Fibroblast of lung (primary cell): ENCODE results near the gene GC.

Experiments used
- EZH2 ChIP-seq: IDR thresholded peaks from 2 replicates; pipeline ENCODE4 v1.5.1; 2012; ENCODE audit warnings: low read length, control low read depth, mild to moderate bottlenecking; ENCODE audit errors: missing control alignments
- TF ChIP-seq, protein P1 (sequence below), 2 donors: IDR thresholded peaks in 1 of 2; conservative IDR thresholded peaks in 1 of 2; 1 replicate in 1 of 2; 2 replicates in 1 of 2; pipeline ENCODE4 v1.5.1; 2011 to 2012; ENCODE audit warnings: low read length in 2 of 2, control low read depth in 1 of 2, inconsistent platforms in 1 of 2, low read depth in 1 of 2, mild to moderate bottlenecking in 1 of 2

DNA sequence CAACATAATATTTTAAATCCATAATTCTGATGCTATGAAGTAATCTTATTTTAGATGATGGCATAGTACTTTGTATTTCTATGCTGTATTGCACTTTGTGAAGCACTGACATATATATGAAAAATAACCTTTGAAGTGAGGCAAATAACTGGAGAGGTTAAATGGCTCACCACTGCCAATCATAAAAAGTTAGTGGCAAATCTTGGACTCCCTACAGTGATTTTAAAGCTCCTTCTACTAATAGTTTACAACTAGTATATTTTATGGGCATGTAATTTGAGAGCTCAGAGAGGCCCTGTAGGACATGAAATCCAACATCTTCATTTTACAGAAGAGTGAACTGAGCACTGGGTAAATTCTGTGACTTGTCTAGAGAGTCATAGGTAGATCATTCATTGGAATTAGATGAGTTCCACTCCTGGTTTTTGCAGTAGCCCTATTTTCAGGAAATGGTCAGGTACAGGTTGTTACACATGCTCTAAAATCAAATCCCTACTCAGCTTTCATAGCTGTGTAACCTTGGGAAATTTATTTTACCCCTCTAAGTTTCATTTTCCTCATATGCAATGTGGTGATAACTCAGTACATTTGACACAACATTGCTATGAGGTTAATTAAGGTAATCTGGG, 804 bp upstream of the GC start:
- no peak for TF ChIP-seq EZH2
- TF ChIP-seq, protein P1, sequence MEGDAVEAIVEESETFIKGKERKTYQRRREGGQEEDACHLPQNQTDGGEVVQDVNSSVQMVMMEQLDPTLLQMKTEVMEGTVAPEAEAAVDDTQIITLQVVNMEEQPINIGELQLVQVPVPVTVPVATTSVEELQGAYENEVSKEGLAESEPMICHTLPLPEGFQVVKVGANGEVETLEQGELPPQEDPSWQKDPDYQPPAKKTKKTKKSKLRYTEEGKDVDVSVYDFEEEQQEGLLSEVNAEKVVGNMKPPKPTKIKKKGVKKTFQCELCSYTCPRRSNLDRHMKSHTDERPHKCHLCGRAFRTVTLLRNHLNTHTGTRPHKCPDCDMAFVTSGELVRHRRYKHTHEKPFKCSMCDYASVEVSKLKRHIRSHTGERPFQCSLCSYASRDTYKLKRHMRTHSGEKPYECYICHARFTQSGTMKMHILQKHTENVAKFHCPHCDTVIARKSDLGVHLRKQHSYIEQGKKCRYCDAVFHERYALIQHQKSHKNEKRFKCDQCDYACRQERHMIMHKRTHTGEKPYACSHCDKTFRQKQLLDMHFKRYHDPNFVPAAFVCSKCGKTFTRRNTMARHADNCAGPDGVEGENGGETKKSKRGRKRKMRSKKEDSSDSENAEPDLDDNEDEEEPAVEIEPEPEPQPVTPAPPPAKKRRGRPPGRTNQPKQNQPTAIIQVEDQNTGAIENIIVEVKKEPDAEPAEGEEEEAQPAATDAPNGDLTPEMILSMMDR (conservative IDR thresholded peaks at IDR 0.05 in 1 of 2, IDR thresholded peaks at IDR 0.05 in 1 of 2; ENCODE audit: low read depth in 1 of 2, low read length in 2 of 2) = no peak
